Hematopoietic multipotent progenitor cell (in vitro differentiated cells): ENCODE results near the gene KEL. TPM values are rescaled to one million over a fixed set of nuclear protein-coding genes. Genes with fewer than 3 reads are reported as not detected.

Experiments used
- DNase-seq, 3 donors: peaks; one replicate each; pipeline ENCODE4 v3.0.0-alpha.2; 2011 to 2015; ENCODE audit warnings: low read depth in 2 of 3, low spot score in 2 of 3
- total RNA-seq: library from RNA; depleted of rRNA; stranded (reverse); fragments of >200 nt; gene quantifications from one replicate; pipeline ENCODE4 v1.2.3, GENCODE V29; 2012

Gene KEL
- total RNA-seq, 1 donor, result 2.4 TPM

DNA sequence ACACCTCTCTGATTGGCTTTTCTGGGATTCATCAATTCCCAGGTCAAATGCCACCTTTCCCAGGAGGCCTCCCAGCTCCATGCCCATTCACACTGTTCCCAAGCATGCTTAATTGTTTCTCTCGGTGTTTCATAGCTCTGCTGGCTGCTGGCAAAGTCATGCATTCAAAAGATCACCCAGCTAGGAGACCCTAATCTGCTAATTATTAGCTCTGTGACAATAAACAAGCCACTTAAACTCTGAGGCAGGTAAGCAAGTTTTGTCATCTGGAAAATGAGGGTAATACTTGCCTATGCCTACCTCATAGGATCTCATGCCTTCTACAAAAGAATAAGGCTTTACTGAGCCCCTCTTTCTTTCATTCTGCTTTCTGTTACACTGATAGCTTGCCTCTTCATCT lies 828 bp upstream of the KEL start:
- DNase-seq, result no peak

DNA sequence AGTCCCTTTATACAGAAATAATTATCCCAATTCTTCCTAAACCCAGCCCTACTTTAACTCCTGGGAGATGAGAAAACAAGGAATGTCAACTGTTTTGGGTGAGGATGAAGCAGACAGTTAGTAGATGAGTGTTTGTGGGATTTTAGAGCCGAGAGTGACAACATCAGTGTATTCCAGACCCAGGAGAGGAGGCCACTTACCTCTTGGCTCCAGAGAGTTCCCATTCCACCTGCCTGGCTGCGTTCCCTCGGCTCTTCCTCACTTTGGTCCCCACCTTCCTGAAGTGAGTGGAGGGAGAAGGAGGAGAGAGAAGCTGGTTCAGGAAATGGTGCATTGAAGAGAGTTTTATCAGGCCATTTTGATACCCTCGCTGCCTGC lies 579 bp downstream of the KEL start:
- DNase-seq, result no peak

DNA sequence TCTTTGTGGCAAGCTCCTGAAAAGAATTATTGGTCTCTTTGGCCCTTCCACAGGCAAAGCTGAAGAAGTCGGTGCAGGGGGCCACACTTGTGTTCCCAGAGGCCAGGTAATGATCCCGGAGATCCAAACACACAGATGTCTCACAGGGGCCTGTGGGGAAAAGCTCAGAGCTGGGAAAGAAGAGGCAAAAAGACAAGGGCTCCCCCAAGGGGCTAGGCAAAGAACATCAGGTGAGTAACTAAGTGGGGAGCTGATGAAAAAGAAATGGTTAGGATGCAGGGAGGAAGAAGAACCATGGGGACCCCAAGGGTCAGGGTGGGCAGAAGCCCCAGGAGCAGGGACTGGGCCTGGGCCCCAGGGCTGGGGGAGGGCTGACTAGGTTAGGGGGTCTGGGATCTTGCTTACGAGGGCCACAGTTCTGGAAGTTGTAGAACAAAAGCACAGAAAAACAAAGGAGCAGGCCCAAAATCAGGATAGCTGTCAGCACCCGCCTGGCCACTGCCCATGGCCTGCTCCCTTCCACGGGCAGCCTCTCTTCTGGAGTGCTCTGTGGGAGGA lies 1.1 kb downstream of the KEL start:
- no peak for DNase-seq

DNA sequence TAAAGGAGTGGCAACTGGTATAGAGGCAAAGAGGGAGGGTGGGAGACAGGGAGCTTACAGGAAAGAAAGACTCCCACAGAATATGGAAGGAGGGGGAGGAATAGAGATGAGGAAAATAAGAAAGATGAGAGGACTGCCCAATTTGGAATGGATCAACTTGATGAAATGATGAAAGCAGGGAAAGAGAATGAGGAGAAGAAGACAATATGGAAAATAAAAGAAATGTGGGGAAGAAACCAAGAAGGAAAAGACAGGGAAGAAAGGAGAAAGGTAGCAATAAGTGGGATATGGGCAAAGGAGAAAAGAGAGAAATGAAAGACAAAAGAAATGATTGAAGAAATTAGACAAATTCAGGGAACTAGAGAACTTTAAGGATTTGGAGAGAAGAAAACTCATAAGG lies 3.0 kb downstream of the KEL start:
- no peak for DNase-seq

DNA sequence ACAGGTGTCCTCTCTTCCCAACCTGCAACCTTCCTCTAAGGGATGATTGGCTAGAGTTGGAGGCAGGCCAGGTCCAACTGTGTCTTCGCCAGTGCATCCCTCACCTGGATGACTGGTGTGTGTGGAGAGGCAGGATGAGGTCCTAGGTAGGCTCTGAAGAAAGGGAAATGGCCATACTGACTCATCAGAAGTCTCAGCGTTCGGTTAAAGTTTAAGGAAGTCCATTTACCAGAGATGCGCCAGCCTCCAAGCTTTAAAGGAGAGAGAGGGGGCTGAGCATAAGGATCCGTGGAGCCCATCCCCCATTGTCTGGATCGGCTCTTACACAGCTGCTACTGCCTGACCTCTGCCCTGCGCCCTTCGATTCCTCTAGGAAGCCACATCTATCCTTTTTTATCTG lies 4.4 kb downstream of the KEL start:
- DNase-seq, result no peak

DNA sequence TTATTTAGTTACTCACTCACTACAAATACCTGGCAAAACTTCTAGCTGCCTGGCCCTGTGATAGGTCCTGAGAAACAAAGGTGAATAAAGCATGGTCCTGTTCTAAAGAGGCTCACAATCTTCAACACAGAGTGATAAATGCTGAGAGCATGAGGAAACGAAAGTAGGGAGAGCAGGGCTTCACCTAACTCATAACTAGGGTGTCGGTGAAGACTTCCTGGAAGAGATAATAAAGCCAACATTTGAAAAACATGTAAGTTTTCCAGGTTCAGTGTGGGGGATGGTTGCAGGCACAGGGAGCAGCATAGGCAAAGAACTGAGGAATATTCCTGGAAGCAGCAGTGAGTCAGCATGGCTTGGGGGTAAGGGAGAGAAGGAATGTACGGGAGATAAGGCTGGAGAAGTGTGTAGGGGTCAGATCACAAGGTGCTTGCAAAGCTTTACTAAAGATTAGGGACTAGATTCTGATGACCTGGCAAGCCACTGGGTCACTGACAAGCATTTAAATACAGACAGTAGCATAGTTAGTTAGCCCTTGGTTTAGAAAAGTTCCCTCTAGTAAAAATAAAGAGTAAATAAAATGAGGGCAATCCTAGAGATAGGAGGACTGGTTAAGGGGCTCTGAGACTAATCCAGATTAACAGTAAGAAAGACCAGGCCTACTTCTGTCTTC lies 5.1 kb downstream of the KEL start:
- no peak for DNase-seq

DNA sequence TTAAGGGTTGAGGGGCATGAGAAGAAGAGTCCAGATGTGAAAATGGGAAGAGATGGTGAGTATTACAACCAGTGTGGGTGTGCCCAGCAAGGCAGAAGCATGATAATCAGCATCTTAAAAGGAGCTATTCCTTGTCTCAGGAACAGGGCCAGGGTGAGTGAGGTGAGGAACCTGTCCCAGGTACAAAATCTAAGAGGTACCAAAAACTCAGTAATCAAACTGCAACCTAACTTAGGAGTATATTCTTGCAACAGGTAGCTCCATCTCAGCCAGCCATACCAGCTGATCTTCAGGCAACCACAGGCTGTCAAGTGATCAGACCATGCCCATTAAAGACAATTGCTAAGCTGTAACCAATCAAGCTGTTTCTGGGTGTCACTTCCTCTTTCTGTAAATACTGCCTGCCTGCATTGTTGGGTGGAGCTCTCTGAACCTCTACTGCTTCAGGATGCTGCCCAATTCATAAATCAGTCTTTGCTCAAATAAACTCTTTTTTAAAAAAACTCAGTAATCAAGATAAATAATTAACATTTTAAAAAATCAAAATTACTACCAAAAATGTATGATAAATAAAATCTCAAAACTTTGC lies 7.4 kb downstream of the KEL start:
- peak in 1 of 3 donors; percentile 39 for DNase-seq

DNA sequence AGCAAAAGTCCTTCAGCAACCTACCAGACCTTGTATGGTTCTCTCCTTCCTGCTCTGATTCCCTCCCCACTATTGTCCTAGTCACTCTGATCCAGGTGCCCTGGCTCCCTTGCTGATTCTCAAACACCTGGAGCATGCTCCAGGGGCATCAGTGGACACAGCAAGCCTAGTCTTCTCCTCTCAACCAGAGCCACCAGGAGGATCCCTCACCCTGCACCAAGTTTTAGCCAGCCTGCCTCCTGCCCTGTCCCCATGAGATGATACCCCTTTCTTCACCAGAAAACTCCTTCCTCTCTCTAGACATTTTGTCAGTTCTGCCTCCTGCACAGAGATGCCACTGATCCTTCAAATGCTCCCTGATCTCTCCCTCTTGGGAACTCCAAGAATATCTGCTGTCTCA lies 11.9 kb downstream of the KEL start:
- no peak for DNase-seq

DNA sequence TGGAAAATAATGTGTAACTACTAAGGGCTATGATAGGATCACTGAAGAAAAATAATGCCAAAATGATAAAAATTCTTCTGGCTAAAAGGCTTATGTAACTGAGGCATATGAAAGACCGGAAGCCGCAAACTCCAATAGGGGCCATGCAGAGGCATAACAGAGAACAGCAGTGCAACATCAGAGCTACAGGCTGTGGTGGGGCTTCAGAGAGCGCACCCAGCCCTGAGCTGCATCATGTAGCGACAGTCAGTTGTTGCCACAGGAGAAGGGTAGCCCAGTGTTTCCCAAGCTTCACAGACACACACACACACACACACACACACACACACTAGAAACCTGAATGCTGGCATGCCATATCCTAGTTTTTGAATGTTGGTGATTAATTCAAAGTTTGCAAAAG lies 13.6 kb downstream of the KEL start:
- DNase-seq, result no peak

DNA sequence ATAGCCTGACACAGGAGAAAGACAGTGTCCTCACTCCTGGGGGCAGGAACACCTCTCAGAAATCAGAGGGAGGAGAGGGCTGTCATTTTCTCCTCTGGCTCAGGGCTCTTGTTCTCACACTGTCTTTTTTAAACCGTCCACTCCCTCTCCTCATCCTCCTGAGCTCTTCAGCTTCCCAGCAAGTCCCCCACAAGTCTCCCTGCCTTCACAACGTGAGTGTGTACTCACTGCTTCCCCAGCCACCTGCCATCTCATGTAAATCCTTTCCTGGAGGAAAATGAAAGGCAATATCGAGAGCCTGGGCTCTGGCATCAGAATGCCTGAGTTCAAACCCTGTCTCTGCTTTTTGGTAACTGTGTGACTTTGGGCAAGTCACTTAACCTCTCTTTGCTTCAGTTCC lies 17.2 kb downstream of the KEL start:
- no peak for DNase-seq

DNA sequence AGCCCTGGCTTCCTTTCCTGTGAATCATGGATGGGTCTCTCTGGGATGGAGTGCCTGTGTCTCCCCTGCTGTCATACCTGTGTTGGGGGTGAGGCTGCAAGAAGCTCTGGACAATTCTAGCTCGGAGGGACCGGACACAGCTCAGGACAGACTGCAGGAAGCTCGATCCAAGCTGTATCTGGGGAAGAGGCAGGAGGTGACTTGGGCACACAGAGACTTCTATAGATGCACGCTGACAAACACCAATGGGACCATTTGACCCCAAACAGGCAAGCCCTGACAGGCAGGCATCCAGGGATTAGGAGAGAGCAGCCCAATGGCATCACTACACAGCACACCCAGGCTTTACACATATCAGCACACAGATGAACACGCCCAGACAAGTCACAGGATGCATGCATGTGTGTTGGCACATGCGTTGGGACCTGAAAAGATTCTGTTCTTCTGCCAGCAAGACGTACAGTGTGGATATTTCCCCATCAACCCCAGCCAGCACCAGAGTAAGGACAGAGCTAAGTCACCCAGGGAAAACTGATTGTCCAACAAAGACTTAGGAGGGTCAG lies 18.4 kb downstream of the KEL start:
- no peak for DNase-seq

DNA sequence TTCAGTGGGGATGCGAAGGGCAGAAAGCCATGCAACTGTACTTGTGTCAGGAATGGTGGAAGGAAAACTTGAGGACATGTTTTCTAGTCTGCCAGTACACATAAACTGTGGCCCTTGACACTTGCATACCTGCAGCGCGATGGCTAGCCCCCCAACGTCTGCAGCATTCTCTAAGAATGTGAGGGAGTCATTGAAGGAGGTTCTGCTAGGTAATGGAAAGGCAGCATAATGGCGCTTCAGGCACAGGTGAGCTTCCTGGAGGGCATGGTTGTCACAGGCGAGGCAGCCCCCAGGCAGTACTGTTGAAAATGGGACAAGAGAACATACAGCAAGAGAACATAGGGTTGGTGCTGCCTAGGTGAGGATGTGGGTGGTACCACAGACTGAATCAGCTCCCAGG lies 19.4 kb downstream of the KEL start:
- DNase-seq, result no peak

DNA sequence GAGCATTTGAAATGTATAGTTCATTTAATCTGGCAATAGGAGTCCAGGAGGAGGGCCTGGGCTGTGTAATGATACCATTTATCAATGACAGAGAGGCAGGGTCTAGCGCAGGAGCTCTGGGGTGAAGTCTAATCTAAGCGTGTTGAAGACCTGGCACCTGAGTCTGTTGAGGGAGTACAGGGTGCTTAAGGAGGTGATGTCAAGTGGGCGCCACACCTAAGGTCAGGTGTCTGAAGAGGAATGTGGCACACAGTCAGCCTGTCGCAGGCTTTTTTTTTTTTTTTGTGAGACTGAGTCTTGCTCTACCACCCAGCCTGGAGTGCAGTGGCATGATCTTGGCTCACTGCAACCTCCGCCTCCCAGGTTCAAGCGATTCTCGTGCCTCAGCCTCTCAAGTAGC lies 20.6 kb downstream of the KEL start:
- DNase-seq, result no peak

DNA sequence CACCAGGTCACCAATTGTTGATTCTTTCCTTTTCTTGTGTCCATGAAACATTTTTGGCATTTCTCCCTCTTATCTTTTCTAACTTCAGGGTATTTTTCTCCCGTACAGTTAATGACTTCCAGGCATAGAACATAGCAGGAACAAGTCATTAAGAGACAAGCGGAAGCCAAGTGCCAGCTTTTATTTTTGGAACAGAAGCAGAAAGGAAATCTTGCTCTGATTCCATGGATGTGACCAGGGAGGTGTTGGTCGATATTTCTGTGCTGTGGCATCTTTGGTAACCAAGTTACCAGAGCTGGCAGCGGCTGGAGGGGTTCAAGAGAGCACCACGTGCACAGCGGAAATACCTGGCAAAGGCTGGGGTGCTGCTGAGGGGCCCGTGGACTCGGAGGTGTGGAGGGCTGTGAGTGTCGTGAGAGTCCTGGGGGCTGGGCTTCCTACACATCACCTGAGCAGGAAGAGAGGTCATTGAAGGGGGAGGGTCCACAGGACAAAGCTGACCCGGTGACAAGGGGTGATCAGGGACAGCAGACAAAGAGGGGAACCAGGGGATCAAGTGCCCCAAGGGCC lies 21.1 kb downstream of the KEL start:
- DNase-seq, result no peak

DNA sequence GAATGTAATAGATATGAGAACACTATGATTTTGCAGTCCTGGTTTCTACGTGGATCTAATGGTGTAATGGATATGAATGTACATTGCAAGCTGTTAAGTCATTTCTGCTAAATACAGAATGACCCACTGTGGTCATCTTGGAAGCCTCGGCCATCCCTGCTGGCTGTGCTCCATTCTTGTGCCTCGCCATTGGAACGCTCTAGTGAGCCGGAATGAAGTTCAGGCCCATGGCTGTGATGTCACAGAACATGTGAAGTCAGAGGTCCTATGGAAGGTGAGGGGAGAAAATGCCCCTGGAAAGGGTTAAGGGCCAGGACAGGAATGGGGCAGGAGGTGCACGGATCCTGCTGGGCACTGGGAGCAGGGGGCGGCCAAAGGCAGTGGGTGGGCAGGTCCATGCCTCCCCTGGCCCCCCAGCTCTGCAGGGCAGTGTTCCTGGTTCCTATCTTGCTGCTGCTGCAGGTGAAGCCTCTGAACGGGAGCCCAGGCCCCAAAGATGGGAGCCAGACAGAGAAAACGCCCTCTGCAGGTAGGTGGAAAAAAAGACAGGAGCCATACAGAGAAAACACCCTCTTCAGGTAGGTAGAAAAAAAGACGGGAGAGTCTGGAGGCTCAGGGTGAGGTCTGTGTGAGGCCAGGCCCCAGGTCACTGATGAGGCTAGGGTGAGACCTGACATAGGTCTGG lies 22.8 kb downstream of the KEL start, which contains the start of gene LLCFC1:
Gene LLCFC1 (plus strand): TSS at position 259 of the 685 bp plus-strand sequence. CDS start 138 bp downstream, at position 397.
- no peak for DNase-seq

DNA sequence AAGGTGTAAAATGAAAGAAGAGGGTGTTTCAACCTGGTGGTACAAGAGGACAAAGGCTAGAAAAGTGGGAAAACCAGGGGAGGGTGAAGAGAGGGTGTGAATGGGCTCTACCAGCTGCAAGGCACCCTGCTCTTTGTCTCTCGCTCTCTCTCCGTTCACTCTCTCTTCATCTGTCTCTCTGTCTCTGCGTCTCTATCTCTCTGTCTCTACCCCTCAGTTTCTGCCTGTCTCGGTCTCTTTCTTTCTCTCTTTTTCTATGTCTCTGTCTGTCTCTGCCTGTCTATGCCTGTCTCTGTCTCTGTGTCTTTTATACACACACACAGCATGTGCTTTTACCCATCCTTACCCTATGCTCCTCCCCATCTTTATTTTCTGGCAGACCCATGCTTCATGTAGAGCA lies 23.6 kb downstream of the KEL start:
- DNase-seq, result no peak

DNA sequence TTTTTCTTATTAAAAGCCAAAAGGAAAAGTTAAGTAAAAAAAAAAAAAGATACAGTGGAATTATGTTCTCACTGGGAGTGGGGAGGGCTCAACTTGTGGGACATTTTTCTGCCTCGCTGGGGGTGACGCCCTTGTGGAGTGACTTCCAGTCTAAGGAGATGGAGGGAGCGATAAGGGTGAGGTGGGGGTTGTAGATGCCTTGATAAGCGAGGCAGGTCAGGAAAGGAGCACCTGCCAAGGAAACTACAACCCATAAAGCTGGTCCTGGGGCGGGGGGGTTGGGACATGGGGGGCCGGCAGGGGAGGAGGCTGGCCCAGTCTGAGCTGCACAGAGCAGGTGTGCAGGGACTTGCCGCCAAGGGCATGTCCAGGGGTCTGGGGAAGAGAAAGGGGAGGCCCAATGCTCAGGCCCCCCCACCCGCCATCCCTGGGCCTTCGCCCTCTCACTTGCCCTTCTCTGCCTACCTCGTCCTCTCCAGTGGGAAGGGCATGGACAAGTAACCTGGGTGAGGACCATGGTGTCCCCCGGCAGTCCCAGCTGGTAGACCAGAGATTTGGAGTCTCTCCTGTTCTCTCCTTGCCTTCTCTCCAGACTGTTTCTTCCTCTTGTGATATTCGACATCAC lies 26.1 kb downstream of the KEL start:
- no peak for DNase-seq

DNA sequence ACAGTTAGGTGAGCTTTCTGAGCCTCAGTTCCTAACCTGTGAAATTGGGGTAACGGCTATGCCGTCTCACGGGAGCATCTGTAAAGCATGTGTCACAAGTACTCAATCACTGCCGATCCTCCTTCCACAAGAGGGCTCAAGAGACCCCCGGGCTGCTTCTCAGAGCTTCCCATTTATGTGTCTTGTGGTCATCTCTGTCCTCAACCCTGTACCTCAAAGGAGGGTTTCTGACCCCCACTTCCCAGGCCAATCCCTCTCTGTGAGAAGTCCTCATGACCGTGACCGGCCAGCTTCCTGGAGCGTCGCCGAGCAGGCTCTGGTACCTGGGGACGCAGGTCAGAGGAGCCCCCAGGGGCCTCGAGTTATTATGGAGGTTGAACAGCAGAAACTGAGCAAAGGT lies 28.1 kb downstream of the KEL start:
- DNase-seq, result no peak

DNA sequence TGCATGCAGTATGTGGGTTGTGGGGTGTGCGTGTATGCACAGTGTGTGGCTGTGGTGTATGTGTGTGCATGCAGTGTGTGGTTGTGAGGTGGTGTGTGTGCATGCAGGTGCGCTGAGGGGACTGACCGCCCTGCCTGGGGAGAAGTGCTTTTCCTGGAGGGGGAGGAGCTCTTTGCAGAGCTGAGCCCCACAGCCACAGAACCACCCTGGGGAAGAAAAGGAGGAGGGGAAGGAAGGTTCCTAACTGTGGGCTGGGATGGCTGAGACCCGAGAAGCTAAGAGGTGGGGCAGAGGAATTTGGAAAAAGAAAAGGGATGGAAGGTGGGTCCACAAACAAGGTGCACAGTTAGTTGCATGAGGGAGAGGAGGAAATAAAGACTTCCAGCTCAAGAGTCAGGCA lies 28.5 kb downstream of the KEL start, which contains the start of gene TRPV5:
Gene TRPV5 (minus strand): TSS at position 123 of the 400 bp plus-strand sequence. CDS start 287 bp downstream, outside the sequence.
- DNase-seq, result no peak

DNA sequence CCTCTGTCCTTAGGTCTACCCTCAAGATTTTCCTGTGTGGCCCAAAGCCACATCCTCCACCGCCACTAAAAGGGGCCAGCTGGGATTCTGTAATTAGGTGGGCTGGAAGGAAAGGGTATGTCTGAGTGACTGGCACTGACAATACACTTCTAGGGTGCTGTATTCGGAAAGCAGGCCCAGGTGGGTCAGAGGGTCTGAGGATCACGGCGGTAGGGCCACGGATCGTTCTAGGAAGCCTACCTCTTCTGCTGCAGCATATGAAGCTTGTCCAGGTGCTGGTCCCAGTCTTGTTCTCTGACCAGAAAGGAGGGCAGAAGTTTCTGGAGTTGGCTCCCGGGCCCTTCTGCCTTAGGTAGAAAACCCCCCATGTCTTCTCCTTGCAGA lies 29.1 kb downstream of the KEL start:
- DNase-seq, result no peak
